Heart left ventricle (tissue), 13 donors: ENCODE results near the gene TNKS2.

ENCODE experiments used
- POLR2A ChIP-seq, 2 donors: fragments of 450-650 bp; IDR thresholded peaks; one replicate each; pipeline ENCODE4 v1.6.1; 2017; ENCODE audit warnings: antibody characterized with exemption in 2 of 2, mild to moderate bottlenecking in 2 of 2, moderate library complexity in 2 of 2
- TF ChIP-seq, protein P1 (sequence below), 12 donors: fragments of 200-600 bp; sonication (generic) in 4 of 12; IDR thresholded peaks; one replicate each; pipeline versions ENCODE4 v1.5.0 to v1.8.0; 2018 to 2022; ENCODE audit warnings: antibody characterized with exemption in 12 of 12, mild to moderate bottlenecking in 5 of 12
- donor health status: ischemic (EF 13 %, LVEDD 7.1; RV severe dilation, severe dysfunction).
- donor health status: DM: no; HTN: yes; CAD: no.
- donor health status: DM: no; HTN: no; CAD: no.
- donor health status: ischemic (EF 25% LVEDD 6.9; RV normal size, moderate dysfunction).
- donor health status: ischemic (EF 25% LVEDD 5.7; RV mildly dilated, moderate dysfunction).
- donor health status: ischemic (EF 35%, LVEDD 5.7; RV mildly dilated, moderate dysfunction).
- donor health status: nonischemic (EF 11% LVEDD 7.7; RV severe dilation, severe dysfunction).
- donor health status: DM: yes; HTN: yes; CAD: no.
- donor health status: PGD.
- donor health status: ischemic (EF 29% LVEDD 5.4; RV normal size, mild dysfunction).
- donor health status: nonischemic (EF 23%, LVEDD 6.1; RV moderate dilation, normal function).

DNA sequence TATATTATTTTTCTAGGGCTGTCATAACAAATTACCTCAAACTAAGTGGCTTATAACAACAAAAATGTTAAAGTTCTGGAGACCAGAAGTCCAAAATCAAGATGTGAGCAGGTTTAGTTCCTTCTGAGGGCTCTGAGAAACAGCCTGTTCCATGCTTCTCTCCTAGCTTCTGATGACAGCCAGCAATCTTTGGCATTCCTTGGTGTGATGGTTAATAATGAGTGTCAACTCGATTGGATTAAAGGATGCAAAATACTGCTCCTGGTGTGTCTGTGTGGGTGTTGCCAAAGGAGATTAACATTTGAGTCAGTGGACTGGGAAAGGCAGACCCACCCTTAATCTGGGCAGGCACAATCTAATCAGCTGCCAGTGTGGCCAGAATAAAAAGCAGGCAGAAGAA is 26.3 kb upstream of the TNKS2 start:
- TF ChIP-seq POLR2A (IDR thresholded peaks at IDR 0.05), result no peak
- TF ChIP-seq, protein P1, sequence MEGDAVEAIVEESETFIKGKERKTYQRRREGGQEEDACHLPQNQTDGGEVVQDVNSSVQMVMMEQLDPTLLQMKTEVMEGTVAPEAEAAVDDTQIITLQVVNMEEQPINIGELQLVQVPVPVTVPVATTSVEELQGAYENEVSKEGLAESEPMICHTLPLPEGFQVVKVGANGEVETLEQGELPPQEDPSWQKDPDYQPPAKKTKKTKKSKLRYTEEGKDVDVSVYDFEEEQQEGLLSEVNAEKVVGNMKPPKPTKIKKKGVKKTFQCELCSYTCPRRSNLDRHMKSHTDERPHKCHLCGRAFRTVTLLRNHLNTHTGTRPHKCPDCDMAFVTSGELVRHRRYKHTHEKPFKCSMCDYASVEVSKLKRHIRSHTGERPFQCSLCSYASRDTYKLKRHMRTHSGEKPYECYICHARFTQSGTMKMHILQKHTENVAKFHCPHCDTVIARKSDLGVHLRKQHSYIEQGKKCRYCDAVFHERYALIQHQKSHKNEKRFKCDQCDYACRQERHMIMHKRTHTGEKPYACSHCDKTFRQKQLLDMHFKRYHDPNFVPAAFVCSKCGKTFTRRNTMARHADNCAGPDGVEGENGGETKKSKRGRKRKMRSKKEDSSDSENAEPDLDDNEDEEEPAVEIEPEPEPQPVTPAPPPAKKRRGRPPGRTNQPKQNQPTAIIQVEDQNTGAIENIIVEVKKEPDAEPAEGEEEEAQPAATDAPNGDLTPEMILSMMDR (IDR thresholded peaks at IDR 0.05), result no peak
